ENCODE measurements around the gene GARRE1.

GRCh38 chr19:34274827-34275625, 20.7 kb downstream of the GARRE1 start:
- no peak for TF ChIP-seq ZFP3 (CRISPR knock-in tag; IDR thresholded peaks at IDR 0.05)
- peak; percentile 64; the same call in 1 of the 2 replicates for TF ChIP-seq CREB5 (CRISPR knock-in tag; IDR thresholded peaks at IDR 0.05; ENCODE audit: low read depth)
- TF ChIP-seq, protein P1, sequence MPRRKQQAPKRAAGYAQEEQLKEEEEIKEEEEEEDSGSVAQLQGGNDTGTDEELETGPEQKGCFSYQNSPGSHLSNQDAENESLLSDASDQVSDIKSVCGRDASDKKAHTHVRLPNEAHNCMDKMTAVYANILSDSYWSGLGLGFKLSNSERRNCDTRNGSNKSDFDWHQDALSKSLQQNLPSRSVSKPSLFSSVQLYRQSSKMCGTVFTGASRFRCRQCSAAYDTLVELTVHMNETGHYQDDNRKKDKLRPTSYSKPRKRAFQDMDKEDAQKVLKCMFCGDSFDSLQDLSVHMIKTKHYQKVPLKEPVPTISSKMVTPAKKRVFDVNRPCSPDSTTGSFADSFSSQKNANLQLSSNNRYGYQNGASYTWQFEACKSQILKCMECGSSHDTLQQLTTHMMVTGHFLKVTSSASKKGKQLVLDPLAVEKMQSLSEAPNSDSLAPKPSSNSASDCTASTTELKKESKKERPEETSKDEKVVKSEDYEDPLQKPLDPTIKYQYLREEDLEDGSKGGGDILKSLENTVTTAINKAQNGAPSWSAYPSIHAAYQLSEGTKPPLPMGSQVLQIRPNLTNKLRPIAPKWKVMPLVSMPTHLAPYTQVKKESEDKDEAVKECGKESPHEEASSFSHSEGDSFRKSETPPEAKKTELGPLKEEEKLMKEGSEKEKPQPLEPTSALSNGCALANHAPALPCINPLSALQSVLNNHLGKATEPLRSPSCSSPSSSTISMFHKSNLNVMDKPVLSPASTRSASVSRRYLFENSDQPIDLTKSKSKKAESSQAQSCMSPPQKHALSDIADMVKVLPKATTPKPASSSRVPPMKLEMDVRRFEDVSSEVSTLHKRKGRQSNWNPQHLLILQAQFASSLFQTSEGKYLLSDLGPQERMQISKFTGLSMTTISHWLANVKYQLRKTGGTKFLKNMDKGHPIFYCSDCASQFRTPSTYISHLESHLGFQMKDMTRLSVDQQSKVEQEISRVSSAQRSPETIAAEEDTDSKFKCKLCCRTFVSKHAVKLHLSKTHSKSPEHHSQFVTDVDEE (CRISPR knock-in tag; IDR thresholded peaks at IDR 0.05) = no peak
- TF ChIP-seq ZFP30 (CRISPR knock-in tag; IDR thresholded peaks at IDR 0.05) = no peak
- TF ChIP-seq ARNTL (CRISPR knock-in tag; IDR thresholded peaks at IDR 0.05; ENCODE audit: borderline replicate concordance, low read depth) = no peak
- TF ChIP-seq TOX (CRISPR knock-in tag; IDR thresholded peaks at IDR 0.05; ENCODE audit: borderline replicate concordance) = no peak
- TF ChIP-seq, protein P2, sequence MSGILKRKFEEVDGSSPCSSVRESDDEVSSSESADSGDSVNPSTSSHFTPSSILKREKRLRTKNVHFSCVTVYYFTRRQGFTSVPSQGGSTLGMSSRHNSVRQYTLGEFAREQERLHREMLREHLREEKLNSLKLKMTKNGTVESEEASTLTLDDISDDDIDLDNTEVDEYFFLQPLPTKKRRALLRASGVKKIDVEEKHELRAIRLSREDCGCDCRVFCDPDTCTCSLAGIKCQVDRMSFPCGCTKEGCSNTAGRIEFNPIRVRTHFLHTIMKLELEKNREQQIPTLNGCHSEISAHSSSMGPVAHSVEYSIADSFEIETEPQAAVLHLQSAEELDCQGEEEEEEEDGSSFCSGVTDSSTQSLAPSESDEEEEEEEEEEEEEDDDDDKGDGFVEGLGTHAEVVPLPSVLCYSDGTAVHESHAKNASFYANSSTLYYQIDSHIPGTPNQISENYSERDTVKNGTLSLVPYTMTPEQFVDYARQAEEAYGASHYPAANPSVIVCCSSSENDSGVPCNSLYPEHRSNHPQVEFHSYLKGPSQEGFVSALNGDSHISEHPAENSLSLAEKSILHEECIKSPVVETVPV (CRISPR knock-in tag; IDR thresholded peaks at IDR 0.05) = no peak
- TF ChIP-seq PATZ1 (CRISPR knock-in tag; IDR thresholded peaks at IDR 0.05; ENCODE audit: borderline replicate concordance) = no peak
- no peak for TF ChIP-seq TCF4 (CRISPR knock-in tag; IDR thresholded peaks at IDR 0.05; ENCODE audit: borderline replicate concordance)
- TF ChIP-seq PPARA (CRISPR knock-in tag; IDR thresholded peaks at IDR 0.05; ENCODE audit: borderline replicate concordance) = no peak
- TF ChIP-seq ZNF8 (CRISPR knock-in tag; IDR thresholded peaks at IDR 0.05) = 0 out of 2 replicates have a peak, but pooled peaks have one; percentile 23

All from SK-N-SH treated with all-trans-retinoic acid at 6 μM for 48 hours (cell line).